Measurements from ENCODE around the gene STAC.

STAC gene

DNA sequence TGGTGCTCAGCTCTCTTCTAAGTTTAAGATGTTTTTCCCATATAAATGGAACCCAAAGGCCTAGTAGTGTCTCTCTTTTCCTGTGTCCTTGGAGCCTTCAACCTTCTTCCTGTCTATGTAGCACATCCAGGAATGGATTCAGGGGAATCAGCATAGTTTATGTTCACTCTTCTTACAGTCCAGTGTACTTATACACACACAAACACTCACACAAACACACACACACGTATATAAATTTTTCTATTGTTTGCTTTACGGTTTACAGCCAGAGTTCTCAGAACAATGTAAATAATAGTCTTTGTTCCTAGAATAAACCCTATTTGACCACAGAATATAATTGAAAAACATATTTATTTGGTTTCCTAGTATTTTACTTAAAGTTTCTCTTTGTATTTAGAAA lies 36.9 kb downstream of the STAC start:
- TF ChIP-seq CTCF (IDR thresholded peaks at IDR 0.05; ENCODE audit: poor library complexity, severe bottlenecking), result no peak
- DNase-seq (ENCODE audit: low spot score), result no peak
- H3K9me3 ChIP-seq (ENCODE audit: severe bottlenecking), result no peaks in the 10 kb centered on the region
- no peak overlapping the region for H3K27ac ChIP-seq (ENCODE audit: poor library complexity, severe bottlenecking)
- no peak overlapping the region for H3K4me3 ChIP-seq (ENCODE audit: severe bottlenecking)
- H3K27me3 ChIP-seq (ENCODE audit: insufficient read depth, poor library complexity, severe bottlenecking), result no peaks in the 10 kb centered on the region
- H3K4me1 ChIP-seq (ENCODE audit: insufficient read depth, poor library complexity, severe bottlenecking), result no peaks in the 10 kb centered on the region
- H3K36me3 ChIP-seq (ENCODE audit: low read depth), result no peaks in the 10 kb centered on the region
- no peak for ATAC-seq (ENCODE audit: low read depth)

- no peak overlapping the region for H3K4me3 ChIP-seq (ENCODE audit: severe bottlenecking)
Measured at GRCh38 chr3:36418296-36418695, 38.0 kb downstream of the STAC start.

DNA sequence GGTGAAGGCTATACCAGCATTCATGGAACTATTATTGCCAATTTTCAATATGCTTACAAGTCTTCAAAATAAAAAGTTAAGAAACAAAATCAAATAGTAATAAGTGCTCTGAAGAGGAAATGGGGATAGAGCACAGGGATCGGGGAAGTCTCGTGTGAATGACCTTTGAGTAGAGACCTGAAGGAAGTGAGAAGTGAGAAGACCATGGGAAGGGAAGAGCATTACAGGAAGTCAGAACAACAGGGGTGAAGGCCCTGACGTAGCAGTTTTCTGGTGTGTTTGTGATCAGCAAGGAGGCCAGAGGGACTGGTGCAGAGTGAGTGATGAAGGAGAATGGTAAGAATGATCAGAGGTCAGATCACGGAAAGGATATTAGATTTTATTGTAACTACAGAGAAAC lies 48.1 kb downstream of the STAC start:
- DNase-seq (ENCODE audit: low spot score), result no peak

More at GRCh38 chr3:36418296-36418695, 38.0 kb downstream of the STAC start:
- no peaks in the 10 kb centered on the region for H3K4me1 ChIP-seq (ENCODE audit: insufficient read depth, poor library complexity, severe bottlenecking)
- ATAC-seq (ENCODE audit: low read depth) (no peak), DNase-seq (ENCODE audit: low spot score) (no peak)
- TF ChIP-seq CTCF (IDR thresholded peaks at IDR 0.05; ENCODE audit: poor library complexity, severe bottlenecking), result no peak
- no peak overlapping the region for H3K27ac ChIP-seq (ENCODE audit: poor library complexity, severe bottlenecking)
- H3K27me3 ChIP-seq (ENCODE audit: insufficient read depth, poor library complexity, severe bottlenecking), result no peaks in the 10 kb centered on the region
- H3K9me3 ChIP-seq (ENCODE audit: severe bottlenecking), result no peaks in the 10 kb centered on the region
- H3K36me3 ChIP-seq (ENCODE audit: low read depth), result no peaks in the 10 kb centered on the region

GRCh38 chr3:36429986-36430485 lies 49.7 kb downstream of the STAC start:
- Histone ChIP-seq H3K36me3 (ENCODE audit: low read depth) (no peaks in the 10 kb centered on the region), H3K27ac (ENCODE audit: poor library complexity, severe bottlenecking) (no peak overlapping the region), H3K27me3 (ENCODE audit: insufficient read depth, poor library complexity, severe bottlenecking) (no peaks in the 10 kb centered on the region), H3K4me1 (ENCODE audit: insufficient read depth, poor library complexity, severe bottlenecking) (no peaks in the 10 kb centered on the region), H3K4me3 (ENCODE audit: severe bottlenecking) (no peak overlapping the region), H3K9me3 (ENCODE audit: severe bottlenecking) (no peaks in the 10 kb centered on the region)
- ATAC-seq (ENCODE audit: low read depth), result no peak; the same call in 2 of the 3 replicates
- no peak for TF ChIP-seq CTCF (IDR thresholded peaks at IDR 0.05; ENCODE audit: poor library complexity, severe bottlenecking)
- no peak for DNase-seq (ENCODE audit: low spot score)

More for the DNA sequence above, 48.1 kb downstream of the STAC start:
- Histone ChIP-seq H3K27ac (ENCODE audit: poor library complexity, severe bottlenecking) (no peak overlapping the region), H3K36me3 (ENCODE audit: low read depth) (no peaks in the 10 kb centered on the region), H3K4me1 (ENCODE audit: insufficient read depth, poor library complexity, severe bottlenecking) (no peaks in the 10 kb centered on the region), H3K4me3 (ENCODE audit: severe bottlenecking) (no peak overlapping the region), H3K27me3 (ENCODE audit: insufficient read depth, poor library complexity, severe bottlenecking) (no peaks in the 10 kb centered on the region), H3K9me3 (ENCODE audit: severe bottlenecking) (no peaks in the 10 kb centered on the region)
- no peak for TF ChIP-seq CTCF (IDR thresholded peaks at IDR 0.05; ENCODE audit: poor library complexity, severe bottlenecking)
- no peak for ATAC-seq (ENCODE audit: low read depth)

- Histone ChIP-seq H3K4me1 (ENCODE audit: insufficient read depth, poor library complexity, severe bottlenecking) (no peaks in the 10 kb centered on the region), H3K9me3 (ENCODE audit: severe bottlenecking) (no peaks in the 10 kb centered on the region), H3K27ac (ENCODE audit: poor library complexity, severe bottlenecking) (no peak overlapping the region), H3K36me3 (ENCODE audit: low read depth) (no peaks in the 10 kb centered on the region), H3K27me3 (ENCODE audit: insufficient read depth, poor library complexity, severe bottlenecking) (no peaks in the 10 kb centered on the region), H3K4me3 (ENCODE audit: severe bottlenecking) (no peak overlapping the region)
- no peak for DNase-seq (ENCODE audit: low spot score)
- no peak for TF ChIP-seq CTCF (IDR thresholded peaks at IDR 0.05; ENCODE audit: poor library complexity, severe bottlenecking)
- ATAC-seq (ENCODE audit: low read depth), result no peak
Measured at GRCh38 chr3:36433511-36433910, 53.2 kb downstream of the STAC start.
